Retina (tissue), 1 donor: ENCODE data around the gene CYP1B1.
A peak's percentile ranks its signal among the peaks of the same experiment; 100 is the strongest.
"Not testable (repeated sequence)": the region's sequence is repeated elsewhere in the genome, so short reads cannot be mapped to it uniquely, and the experiment has no call there.

Experiments used
- DNase-seq: peaks from one replicate; pipeline ENCODE4 v3.0.0-alpha.2; 2016

The CYP1B1 gene

DNA sequence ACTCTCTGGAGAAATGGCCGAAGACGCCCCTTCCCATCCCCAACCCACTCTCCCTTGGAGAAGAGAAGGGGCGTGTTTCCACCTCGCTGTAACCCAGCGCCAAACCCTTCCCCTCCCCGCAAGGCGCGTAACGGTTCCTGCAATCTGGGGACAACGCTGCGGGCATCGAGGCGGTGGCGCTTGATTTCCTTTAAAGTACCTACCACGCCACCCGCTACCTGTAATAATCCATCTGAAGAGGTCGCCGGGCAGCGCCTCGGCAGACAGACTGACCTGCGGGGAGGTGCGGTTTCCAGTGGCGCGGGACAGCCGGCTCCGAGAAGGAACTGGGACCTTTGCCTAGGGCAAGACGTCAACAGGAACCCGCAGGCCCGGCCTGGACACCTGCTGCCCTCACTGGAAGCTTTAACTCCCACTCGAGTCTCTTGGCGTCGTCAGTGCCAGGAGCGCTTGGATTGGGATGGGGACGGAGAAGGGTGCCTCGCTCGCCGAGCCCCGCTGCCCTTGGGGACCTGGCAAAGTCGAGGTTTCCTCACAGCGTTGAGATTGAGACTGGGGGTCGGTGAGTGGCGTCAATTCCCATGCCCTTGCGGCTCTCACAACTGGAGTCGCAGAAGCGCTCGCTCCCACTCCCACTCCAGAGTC is at the start of gene CYP1B1:
Gene CYP1B1 (minus strand): TSS at position 645 of the 645 bp plus-strand sequence. CDS start 763 bp downstream, outside the sequence.
- DNase-seq: no peak

DNA sequence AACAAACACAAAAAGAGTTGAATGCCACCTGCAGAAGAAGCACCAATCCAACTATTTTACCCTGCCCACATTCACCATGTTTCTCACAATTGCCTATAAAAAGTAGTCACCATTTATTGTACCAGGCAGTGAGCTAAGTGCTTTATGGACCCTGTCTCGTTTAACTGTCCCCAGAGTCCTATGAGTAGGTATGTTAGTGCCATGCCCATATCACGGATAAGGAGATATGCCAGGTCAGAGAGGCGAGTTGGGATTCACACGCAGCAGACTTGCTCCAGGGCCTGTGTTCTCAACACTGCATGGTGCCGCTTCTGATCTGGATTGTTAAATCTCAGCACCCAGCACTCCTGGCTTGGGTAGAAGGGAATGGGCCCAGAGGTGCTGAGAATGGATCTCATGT is 49.1 kb upstream of the CYP1B1 start:
- no peak for DNase-seq

DNA sequence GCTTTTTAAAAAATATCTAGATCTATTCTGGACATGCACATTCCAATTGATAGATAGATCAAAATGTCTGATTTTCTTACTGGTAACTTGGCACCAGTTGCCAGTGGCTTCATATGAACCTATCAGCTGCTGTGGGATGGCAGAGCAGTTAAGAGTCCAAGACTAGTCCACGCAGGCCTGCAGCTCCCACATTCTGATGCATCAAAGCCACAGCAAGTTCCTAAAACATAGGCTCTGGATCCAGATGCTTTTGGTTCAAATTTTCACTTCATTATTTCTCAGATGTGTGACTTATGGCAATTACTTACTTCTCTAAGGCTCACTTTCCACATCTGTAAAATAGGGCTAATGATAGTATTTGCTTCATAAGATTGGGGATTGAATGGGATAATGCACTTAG is 48.0 kb upstream of the CYP1B1 start:
- no peak for DNase-seq

DNA sequence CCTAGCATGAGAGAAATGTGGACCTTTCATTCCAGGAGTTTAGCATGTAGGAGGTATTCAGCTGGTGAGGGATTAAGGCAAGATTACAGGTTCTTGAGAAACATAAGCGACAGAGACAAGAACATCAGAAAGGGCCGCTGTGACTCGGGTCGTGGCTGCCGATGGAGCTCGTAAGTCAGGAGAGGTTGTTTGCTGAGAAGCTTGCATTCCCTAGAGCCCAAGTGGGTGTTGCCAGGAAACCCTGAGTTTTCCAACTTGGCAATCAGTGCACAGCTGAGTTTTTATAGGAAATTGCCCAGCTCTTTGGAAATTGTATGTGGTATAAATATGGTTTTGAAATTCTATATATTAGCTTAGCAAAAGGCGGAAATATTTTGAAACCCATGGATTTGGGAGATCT is 46.4 kb upstream of the CYP1B1 start:
- no peak for DNase-seq

DNA sequence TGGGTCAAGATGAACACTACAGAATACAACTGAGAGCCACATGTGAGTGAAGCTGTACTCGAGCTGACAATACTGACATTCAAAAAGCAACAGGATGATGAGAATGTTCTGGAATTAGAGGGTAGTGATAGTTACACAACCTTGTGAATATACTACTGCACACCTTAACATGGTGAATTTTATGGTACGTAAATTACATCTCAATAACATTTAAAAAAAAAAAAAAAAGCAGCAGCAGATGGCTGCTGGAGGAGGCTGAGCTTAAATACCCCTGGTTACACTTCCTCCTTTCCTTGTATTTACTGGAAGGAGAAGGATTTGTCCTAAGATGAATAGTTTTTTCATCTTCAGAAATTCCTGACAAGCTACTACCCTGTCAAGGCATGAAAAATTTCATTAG is 45.5 kb upstream of the CYP1B1 start:
- no peak for DNase-seq

DNA sequence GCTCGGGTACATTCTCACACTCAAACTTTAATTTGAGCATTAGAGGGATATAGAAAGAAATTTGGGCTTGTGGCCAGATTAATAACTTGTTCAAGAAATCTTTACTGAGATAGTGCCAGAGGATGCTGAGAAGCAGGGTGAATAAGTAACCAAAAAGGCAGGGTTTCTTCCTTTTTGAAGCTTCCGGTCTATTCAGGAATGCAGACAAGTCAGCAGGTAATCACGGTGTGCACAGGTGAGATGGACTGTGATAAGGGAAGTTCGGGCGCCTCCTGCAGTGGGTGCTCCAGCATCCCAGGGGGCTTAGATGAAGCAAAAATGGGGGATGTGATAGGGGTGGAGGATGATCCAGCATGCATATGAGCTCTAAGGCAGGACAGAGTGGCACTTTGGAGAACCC is 44.9 kb upstream of the CYP1B1 start:
- DNase-seq: no peak

DNA sequence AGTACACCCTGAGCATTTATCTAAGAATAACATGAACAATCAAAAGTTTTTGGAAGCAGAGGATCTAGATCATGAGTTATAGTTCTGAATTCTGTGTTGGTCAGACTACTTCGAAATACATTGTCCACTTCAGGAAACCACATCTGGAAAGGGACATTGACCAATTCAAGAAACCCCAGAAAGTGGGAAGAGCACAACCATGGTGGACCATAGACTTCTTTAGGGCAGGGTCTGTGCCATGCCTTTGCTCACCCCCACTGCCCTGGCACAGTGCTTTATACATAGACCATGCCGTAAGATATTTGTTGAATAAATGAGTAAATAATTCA is 44.3 kb upstream of the CYP1B1 start:
- DNase-seq: no peak

DNA sequence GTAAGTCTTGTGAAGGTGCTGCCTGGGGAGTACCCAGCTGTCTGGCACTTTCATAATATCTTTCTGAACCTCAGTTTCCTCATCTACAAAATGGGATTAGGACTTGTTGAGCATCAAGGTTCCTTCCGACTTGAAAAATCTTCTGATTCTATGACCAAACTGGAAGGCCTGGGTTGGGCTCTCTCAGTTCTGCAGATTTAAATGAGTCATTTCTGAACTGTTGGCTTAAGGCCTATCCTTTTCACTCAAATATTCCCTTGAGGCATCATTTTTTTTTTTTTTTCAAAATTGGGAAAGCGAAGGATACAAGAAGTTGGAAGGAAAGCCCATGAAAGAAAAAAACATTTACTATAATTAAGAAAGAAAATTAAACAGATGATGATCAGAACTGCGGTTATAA is 40.8 kb upstream of the CYP1B1 start:
- DNase-seq: no peak

DNA sequence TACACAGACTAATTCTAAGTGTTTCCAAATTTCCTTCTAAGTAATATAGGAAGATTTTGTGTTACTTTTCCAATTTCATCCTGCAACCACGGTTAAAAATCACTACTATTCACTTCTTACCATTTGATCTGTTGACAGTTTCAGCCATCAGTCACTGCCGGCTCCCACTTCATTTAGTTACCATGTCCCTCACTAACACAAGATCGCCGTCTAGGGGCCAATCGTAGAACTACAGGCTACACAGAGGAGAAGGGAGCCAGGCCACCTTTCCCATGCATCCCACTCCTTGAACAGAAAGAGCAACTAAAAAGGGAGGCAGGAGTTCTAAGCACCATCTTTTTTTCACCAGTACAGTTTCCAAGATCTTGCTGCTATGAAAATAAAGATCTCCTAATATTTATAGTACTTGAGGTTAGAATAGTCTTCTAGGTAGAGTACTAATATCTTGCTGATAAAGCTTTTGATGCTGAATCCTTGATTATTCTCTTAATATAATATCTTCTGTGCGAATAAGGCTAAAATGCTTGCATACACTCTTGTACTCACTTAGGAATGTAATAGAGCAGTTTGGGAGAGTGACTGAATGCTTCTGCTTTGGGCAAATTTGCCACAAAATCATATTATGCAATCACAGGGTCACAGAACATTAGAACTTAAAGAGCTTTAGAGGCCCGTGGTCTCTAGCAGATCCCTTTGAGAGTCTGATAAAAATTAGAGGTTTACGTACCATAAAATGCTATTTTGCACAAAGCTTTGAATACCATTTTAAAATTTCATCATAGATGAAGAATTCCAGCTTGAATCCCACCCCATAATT is 39.5 kb upstream of the CYP1B1 start:
- peak; percentile 80 for DNase-seq

DNA sequence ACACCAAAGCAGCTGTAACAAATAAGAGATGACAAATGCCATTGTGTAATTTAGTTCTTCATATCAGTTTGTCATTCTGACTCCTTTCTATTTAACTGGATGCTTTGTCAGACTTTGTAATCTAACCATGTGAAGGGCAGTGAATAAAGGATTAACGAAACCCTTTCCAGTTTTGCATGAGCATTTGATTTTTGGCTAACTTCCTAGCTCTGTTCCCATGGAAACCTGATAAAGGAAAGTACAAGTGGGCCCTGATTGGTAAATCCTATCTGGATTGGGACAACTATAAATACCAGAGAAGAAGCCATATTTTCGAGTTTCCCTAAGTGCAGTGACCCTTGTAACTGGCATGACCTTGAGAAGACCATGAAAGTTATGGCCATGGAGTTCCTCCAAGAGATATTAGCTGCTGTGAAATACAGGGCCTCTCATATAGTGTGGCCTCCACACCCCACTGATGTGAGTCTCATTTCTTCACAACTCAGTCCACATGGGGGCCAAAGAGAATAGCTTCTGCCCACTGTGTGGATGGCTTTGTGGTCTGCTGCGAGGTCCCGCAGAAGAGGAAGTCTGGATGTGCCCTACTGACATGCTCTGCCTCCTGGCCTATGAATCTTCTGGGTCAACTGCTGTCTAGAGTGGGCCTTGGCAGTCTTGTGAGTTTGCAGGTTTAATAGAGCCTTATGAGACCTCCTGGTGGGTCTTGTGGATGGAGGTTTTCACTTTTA is 38.2 kb upstream of the CYP1B1 start:
- no peak for DNase-seq

DNA sequence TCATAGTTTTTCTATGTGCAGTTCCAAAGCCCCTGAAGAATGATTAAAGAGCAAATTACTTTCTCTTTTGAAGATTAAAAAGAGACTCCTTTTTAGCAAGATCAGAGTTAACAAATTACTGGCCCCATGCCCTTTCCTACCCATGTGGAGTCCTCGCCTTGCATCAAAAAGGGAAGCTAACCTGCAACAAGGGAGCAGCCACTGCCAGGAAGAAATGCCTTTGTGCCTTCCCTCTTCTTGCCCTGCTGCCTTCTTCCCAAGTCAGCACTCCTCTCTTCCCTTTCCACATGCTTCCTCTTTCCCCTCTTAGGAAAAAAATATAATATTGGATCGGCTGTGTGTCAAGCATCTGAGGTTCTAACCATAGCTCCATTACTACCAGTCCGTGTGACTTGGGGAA is 37.1 kb upstream of the CYP1B1 start:
- DNase-seq: no peak

DNA sequence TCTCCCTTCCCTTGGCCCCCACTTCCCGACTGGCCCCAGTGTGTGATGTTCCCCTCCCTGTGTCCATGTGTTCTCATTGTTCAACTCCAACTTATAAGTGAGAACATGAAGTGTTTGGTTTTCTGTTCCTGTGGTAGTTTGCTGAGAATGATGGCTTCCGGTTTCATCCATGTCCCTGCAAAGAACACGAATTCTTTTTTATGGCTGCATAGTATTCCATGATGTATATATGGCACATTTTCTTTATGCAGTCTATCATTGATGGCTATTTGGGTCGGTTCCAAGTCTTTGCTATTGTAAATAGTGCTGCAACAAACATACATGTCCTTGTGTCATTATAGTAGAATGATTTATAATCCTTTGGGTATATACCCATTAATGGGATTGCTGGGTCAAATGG is 35.4 kb upstream of the CYP1B1 start:
- DNase-seq: not testable (repeated sequence)

DNA sequence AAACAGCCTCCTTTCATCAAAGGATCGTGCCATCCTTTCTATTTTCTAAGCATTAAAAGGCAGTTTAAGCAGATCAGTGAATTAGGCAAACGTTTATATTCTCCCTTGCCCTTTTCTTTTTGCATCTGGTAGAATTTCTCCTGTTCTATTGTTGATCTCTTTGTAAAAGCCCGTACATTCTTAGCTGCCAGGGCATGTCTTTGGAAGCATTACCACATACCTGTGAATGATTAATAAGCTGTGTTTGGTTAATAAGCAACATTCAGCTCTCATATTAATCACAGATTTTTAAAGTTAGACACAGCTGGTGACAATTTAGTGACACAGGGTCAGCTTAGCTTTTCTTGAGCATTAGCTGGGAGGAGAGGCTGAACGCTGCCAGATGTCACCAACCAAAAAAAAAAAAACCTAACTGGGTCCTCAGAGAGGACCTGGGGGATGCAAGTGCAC is 33.8 kb upstream of the CYP1B1 start:
- no peak for DNase-seq

DNA sequence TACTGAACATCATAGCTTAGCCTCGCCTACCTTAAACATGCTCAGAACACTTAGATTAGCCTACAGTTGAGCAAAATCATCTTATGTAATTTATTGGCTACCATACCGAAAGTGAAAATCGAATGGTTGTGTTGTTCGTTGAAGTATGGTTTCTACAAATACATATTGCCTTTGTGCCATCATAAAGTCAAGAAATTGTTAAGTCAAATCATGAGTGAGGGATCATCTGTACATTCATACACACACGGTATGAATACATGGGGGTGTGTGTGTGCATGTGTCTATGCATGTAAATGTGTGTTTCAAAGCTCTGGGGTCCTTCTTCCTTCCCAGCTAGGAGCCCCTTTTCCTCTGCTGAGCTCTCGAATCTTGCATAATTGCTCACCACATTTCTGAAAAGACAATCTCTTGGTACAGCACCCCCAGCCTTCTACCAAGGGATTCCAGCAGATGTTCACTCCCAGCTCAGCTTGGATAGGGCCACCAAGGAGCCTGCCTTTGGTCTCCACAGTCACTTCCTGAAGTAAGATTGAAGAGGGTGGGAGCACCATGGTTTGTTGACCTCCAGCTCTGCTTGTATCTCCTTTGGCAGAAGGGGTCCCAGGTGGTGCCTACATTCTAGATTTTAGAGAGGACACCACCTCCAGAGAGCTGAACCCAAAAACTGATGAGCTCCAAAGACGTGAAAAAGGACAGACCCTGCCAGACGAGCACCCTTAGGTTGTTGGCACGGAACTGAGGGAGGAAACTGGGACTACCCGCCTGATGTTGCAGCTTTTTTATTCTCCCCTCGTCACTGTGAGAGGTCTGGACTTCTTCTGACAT is 33.2 kb upstream of the CYP1B1 start:
- DNase-seq: no peak

DNA sequence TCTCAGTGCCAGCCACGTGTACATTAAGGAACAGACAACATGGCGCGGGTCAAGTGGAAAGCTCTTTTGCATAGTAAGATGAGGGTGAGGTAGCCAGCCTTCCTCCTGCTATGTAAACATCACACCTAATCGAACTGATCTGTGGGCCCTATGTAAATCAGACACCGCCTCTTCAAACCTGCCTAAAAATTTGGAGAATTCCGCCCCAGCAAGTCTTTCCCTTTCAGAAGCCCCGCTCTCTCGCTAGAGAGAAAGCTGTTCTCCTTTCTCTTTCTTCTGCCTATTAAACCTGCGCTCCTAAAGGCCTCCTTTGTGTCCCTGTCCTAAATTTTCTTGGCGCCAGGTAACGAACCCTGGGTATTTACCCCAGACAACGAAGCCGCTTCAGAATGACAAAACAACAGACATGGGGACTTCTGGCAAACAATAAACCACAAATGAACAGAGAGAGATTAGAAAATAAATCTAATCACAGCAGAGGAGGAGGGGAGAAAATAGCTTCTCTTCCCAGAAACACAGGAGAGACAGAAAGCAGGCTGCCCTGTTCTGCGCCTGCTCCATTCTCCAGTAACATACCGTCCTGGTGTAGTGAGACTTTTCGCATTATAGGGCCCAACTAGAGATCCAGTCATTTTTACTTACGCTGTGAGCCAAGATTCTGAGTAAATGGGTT is 31.9 kb upstream of the CYP1B1 start:
- no peak for DNase-seq

DNA sequence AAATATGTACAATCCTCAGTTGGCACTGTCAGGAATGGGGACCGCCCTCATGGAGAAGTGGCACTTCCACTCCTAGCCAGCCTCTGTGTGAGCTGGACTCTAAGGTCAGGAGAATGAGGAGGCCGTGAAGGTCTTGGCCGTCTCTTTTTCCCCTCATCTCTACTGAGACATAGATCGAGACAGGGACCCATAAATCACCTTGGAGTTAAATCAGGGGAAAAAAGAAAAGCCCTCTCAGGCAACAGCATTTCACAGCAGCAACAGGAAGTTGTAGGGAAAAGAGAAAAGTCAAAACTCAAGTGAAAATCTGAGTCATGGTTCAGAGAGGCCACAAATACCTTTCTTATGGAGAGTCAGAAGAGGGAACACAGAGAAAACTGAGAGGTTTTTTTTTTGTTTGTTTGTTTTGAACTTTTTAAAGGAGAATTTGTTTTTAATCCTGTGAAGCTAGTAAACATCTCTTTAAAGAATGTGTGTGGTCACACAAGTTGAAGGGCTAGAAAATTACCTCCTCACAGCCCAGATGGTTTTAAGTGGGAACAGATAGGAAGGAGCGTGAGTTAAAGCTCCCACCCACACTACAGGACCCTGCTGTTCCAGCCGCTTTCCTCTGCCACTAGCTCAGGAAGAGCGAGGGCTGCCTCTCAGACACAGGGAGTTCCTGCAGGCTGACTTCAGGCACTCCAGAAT is 30.6 kb upstream of the CYP1B1 start:
- no peak for DNase-seq

DNA sequence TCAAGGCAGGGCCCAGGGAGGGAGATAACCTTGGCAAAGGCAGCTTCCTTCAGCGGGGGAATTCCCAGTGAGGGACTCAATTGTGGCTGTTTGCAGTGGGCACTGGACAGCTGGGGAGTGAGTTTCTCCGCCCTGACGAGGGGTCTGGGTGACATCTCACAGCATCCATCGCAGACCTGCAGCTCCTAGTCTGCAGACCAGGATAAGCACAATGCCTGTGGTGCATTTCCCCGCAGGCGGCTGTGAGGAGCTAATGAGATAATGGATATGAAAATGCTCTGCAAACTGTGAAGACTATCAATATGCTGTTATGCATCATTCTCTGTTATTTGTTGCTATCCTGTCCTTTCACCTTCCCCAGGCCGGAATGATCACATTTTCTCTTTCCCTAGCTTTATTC is 30.0 kb upstream of the CYP1B1 start:
- no peak for DNase-seq

DNA sequence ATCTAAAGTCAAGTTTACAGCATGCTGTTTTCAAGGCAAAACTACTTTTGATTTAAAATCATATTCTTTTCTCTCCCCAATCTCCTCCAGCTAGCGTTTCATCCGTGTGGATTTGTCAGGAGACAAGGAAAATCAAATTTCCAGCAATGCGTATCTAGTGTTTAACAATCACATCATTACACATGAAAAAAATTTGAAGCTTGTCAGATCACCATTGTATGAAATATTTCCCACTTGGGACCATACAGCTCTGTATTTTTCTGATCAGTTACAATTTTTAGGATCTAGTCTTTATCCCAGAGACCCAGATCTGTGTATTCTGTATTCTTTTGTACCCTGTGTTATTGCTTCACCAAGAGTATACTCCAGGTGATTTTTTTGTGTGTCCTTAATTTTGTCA is 28.6 kb upstream of the CYP1B1 start:
- no peak for DNase-seq

DNA sequence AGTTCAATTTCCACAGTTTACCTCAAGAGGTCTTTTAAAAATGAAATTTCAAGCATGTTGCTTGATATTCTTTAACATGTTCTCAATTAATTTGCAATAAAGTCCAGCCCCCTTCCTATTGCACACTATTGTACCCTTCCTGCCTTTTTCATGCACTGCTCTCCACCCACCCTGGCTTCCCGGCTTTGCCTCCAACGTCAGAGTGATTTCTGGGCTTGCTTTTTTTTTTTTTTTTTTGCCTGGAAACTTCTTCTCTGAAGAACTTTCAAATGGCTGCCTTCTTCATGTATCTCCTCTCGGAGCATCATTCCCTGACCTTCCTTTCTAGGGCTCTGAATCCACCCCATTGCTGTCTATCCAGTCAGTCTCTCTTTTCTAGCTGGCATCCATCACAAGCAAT is 24.4 kb upstream of the CYP1B1 start:
- no peak for DNase-seq

DNA sequence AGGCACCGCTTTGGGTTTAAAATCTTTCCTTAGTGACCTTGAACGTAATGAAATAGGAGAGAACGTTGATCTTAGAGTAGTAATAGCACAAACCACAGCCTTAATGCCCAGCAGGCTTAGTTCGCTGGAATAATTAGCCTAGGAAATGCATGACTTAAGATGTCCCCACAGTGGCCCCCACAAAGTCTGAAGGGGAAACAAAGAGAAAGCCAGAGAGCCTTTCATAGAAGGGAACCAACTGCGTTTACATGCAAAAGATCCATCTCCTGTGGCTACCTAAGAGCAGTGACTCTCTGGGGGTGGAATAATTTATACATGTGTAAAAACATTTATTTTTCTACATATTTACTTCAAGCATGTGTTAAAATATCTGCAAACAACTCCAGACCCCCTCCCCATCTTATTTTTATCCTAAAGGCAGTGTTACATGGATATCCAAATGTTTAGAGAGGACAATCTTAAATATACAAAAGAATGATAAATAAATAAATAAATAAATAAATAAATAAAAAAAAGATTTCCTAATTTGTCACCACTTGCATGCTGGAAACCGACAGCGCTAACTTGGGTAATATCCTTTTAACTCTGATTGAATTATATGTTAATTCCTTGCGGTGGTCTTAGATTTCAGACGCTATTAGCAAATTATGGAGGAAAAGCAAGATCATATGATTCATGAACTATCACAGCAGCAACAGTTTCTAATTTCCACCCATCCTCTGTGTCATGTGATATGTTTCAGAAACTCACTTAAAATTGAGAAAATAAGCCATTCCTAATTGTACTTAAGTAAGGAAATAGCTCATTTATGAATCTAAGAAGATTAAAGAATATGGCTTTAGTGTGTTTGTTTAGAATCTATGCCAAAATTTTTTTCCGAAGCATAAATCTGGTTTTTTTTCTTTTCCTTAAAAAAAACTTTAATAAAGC is 23.4 kb upstream of the CYP1B1 start:
- peak; percentile 32 for DNase-seq
